ENCODE results near the gene CUTC.

CUTC gene

GRCh38 chr10:99804471-99804870 lies 72.4 kb downstream of the CUTC start:
- no peak for TF ChIP-seq POLR2A (IDR thresholded peaks at IDR 0.05; ENCODE audit: low read depth, low read length)
- DNase-seq (ENCODE audit: insufficient read length, low spot score): no peak
- FAIRE-seq: no peak

- TF ChIP-seq POLR2A (IDR thresholded peaks at IDR 0.05; ENCODE audit: low read depth, low read length): no peak
- FAIRE-seq (no peak), DNase-seq (ENCODE audit: insufficient read length, low spot score) (no peak)
Observed at GRCh38 chr10:99805190-99805589, 73.2 kb downstream of the CUTC start.

All from H54 (cell line).